HTR-8/SVneo (cell line): ENCODE results near the gene GPS1.

ENCODE experiments used
- DNase-seq: peaks from one replicate; pipeline ENCODE4 v3.0.0; 2011; ENCODE audit warnings: low spot score, mixed read lengths; ENCODE audit not compliant: insufficient read length
- FAIRE-seq: peaks from 2 replicates; lab custom pipeline; 2011; peaks lifted over from hg19 to GRCh38; lab: Jason Lieb, UNC

Gene GPS1

GRCh38 chr17:82073446-82073845 is 21.7 kb downstream of the GPS1 start:
- DNase-seq (no peak), FAIRE-seq (no peak)

- no peak for DNase-seq
- FAIRE-seq: no peak
Measured at GRCh38 chr17:82076018-82076784, 24.5 kb downstream of the GPS1 start.

GRCh38 chr17:82076785-82077591 is 25.3 kb downstream of the GPS1 start:
- DNase-seq: no peak
- no peak for FAIRE-seq

- DNase-seq: no peak
- FAIRE-seq: no peak
Measured at GRCh38 chr17:82077617-82078358, 26.1 kb downstream of the GPS1 start.

- FAIRE-seq (no peak), DNase-seq (no peak)
Measured at GRCh38 chr17:82078433-82078832, 26.7 kb downstream of the GPS1 start.

GRCh38 chr17:82079001-82079677 is 27.4 kb downstream of the GPS1 start:
- DNase-seq (no peak), FAIRE-seq (no peak)

- no peak for DNase-seq
- FAIRE-seq: no peak
Measured at GRCh38 chr17:82080048-82080788, 28.5 kb downstream of the GPS1 start.

- FAIRE-seq (no peak), DNase-seq (no peak)
Measured at GRCh38 chr17:82080789-82081464, 29.2 kb downstream of the GPS1 start.

- FAIRE-seq (no peak), DNase-seq (no peak)
Measured at GRCh38 chr17:82081546-82081945, 29.8 kb downstream of the GPS1 start.

GRCh38 chr17:82081966-82082365 is 30.3 kb downstream of the GPS1 start:
- DNase-seq (no peak), FAIRE-seq (no peak)

- FAIRE-seq (no peak), DNase-seq (no peak)
Measured at GRCh38 chr17:82082456-82082855, 30.8 kb downstream of the GPS1 start.

GRCh38 chr17:82083009-82083408 is 31.3 kb downstream of the GPS1 start:
- FAIRE-seq: no peak
- no peak for DNase-seq

GRCh38 chr17:82083533-82084359 is 32.0 kb downstream of the GPS1 start:
- DNase-seq (no peak), FAIRE-seq (no peak)

GRCh38 chr17:82084373-82085030 is 32.8 kb downstream of the GPS1 start:
- no peak for FAIRE-seq

GRCh38 chr17:82085031-82085861 is 33.5 kb downstream of the GPS1 start:
- DNase-seq: no peak
- no peak for FAIRE-seq

More at GRCh38 chr17:82084373-82085030, 32.8 kb downstream of the GPS1 start:
- DNase-seq: no peak

- FAIRE-seq: no peak
- DNase-seq: no peak
Measured at GRCh38 chr17:82085931-82086764, 34.5 kb downstream of the GPS1 start.
